Left forelimb (tissue), 1 donor: ENCODE data around the gene WDR72.
"Not testable (repeated sequence)": the region's sequence is repeated elsewhere in the genome, so short reads cannot be mapped to it uniquely, and the experiment has no call there.

Experiments
- DNase-seq: peaks from one replicate; pipeline ENCODE4 v3.0.0-alpha.2; 2018; ENCODE audit warnings: low spot score

Gene WDR72

DNA sequence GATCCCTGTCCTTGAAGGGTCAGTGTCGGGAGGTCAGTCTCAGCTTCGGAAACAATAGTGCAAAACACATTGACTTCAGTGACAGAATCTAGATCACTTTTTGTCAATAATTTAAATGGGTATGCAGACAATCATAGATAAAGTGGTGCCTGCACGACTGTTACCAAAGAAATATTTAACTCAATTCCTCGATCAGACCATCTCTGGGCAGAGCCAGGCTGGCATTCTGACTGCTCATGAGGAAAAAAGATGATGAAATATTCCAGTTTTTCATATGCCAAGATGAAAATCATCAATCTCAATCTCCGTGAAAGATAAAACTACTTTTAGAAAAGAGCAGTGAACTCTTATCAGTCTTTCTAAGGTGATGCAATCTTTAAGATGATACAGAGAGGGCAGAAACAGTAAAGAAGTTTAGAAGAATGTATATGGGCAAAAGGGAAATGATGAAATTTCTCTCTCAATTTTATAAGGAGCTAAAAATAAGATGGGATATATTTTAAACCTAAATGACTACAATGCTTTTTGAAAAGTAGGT is 169.9 kb downstream of the WDR72 start:
- no peak for DNase-seq

DNA sequence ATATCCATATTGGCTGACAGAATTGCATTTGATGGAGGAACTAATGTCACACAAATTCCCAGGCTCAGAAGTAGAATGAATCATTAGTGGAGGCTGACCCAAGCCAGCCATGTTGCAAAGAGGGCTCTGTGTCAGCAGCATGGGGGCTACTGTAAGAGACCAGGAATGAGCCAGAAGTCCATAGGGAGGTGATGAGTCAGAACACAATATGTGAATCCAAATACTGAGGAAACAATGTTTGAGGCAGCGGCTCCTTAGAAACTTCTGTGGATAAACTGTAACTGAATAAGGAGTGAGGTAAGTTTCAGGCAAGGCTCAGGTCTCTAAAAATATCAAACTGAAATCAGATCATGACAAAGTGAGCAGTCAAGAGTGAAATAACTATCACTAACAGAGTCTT is 170.7 kb downstream of the WDR72 start:
- no peak for DNase-seq

DNA sequence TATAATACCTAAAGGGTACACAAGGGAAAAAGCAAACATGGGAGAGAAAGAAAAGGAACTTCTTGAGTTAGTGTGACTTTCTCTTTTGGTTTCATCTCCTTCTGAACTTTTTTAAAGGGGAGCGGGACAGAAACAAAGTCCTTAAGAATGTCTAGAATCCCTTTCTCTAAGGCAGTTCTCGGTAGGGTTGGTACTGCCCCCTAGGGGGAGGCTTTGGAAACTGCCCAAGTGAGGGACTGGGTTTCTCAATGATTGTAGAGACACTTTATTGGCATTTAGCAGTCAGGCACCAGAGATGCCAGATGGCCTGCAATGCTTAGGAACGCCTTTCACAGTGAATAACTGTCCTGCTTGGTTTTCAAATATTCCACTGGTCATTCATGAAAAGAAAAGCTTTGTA is 172.7 kb downstream of the WDR72 start:
- DNase-seq: no peak

DNA sequence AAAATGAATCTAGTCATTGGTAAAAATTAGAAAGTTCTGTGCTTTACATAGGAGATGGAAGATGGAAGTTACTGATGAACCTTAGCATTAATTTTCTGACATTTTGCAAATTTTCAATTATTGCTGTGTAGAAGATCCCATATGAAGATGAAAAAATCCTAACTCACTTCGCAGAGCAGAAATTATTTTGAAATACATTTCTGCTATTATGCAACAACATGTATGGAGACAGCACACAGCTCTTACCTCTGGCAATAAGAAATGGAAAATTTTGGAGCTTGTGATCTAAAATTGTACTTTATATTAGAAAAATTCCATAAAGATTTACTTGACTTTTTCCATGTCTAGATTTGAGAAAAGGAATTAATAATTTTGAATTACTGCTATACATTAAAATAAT is 177.9 kb downstream of the WDR72 start:
- no peak for DNase-seq

DNA sequence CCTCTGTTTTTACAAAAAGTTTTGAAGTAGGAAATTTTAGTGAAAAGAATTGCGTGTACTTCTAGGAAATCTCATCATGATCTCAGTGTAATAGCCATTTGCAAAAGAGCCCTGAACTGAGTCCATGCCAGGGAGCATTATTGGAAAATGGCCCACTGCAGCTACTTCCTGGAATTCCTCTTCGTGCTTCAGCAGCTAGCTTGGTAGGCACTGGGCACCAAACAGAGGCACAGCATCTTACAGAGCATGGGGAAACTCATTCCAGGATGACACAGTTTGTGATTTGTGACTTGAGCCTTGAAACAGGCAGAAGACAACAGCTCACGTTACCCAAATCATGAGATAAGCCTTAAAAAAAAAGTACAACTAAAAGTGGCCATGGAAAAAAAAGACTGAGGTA is 179.1 kb downstream of the WDR72 start:
- no peak for DNase-seq

DNA sequence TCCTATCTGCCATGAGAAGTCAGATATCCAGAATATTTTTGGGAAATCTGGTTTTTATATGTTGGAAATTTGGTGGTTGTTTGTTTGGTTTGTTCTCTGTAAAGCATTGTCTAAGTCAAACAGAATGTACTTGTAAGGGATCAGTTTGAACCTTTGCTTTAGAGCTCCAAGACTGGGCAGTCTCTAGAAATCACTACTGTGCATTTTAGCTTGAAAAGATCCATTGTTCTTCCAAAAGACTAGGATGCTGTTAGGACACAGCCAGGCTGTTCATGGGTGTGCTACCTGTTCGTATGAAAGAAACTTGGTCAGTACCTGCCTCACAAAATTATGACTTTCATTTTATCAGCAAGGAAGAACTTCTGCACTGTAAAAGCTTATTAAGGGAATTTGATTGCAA is 182.6 kb downstream of the WDR72 start:
- no peak for DNase-seq

DNA sequence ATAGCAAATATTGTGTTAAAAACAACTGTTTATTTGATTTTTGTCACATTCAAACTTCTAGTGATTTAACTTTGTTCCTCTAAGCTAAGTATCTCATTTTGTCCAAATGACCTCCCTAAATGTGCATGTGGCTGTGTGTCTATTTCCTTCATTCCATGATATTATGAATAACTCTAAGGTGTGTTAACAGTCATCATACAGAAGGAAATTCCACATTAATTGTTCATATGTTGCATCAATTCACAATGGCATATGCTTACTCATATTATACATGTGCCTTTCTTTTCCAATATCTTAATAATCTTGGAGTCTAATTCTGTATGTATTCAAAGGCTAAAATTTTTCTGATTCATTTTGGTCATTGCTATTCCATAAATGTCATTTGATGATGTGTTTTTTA is 186.4 kb downstream of the WDR72 start:
- no peak for DNase-seq

DNA sequence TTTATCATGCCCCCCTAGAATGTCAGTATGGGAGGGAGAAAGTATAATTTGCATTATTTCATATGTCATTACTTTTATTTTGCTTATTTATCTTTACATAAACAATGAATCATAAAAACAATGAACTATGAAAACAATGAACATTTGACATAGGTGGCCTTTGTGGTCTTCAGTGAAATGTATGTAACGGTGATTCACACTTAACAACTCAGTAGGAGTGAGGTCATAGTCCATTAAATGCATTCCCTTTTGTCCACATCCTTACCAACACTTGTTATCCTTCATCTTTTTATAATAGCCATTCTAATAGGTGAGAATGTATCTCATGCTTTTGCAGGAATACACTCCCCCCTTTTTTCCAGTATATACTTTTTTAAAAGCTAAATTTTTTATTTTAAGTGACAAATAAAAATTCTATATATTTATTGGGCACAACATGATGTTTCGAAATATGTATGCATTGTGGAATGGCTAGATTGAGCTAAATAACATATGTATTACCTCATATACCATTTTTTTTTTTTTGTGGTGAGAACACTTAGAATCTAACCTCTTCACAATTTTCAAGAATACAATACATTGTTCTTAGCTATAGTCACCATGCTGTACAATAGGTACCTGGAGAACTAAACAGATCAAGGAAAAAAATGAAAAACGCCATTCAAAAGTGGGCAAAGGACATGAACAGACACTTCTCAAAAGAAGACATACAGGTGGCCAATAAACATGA is 189.5 kb downstream of the WDR72 start:
- DNase-seq: no peak

DNA sequence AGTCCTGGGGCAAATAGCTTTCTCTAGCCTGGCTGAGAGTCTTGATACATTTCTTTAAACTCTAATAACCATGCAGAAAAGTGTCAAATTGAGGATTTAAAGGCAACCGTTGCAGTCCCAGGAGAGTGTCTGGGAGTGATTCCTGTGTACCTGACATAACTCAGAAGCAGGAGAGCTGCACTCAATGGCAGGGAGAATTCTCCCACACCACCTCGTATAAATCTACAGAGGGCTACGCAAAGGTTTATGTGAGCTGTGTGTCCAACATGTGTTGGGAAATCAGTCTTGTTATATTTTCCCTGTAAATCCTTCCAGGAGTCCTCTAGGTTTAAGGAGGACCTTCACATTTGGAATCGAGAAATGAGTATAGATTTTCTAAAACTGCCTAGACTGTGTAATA is 192.6 kb downstream of the WDR72 start:
- DNase-seq: no peak

DNA sequence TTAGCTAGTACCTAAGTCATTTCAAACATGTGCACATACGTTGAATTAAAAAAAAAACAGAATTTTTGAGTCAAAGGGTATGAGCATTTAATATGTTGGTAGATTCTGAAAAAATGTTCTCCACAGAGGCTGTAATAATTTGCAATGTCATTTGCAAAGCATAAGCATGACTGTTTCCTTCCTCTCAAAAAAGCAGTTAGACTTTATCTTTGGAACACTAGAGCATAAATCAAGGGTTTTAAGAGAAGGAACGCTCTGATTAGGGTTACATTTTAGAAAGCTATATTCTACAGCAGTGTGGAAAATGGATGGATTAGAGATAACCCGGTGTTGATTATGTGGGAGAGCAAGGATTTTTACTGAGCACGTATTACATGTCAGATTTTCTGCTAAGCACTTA is 193.7 kb downstream of the WDR72 start:
- no peak for DNase-seq

DNA sequence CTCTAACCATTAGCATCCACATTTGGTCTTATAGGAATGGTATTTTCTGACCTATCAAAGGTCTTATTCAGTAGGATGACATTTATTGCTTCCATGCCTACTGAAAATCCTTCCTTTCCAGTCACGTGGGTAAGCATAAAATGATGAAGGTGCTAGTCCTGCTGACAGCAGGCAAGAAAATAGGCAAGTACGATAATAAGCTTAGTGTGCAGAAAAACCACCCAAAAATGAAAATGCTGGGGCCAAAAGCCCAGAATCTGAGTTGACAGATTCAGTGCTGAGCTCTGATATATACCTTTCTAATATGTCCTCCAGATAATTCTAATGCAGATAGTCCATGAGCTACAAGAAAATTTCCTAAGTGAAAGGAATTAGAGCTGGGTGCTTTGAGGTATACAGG is 194.8 kb downstream of the WDR72 start:
- DNase-seq: no peak

DNA sequence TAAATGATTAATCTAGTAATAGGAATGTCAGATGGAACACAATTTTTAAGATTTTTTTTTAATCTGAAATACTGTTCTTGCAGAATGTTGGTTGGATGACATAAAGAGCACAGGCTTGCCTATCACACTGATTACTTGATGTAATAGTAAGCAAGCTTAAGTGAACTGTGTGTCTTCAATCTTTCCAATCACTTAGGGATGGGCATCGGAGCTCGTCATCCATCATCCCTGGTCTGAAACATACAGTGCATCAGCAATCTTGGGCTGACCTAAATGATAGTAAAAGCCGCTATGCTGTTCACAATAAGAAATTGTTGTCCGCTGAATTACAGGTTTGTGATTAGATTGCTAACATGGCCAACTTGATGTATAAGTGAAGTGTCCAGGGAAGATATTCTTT is 195.8 kb downstream of the WDR72 start:
- no peak for DNase-seq

DNA sequence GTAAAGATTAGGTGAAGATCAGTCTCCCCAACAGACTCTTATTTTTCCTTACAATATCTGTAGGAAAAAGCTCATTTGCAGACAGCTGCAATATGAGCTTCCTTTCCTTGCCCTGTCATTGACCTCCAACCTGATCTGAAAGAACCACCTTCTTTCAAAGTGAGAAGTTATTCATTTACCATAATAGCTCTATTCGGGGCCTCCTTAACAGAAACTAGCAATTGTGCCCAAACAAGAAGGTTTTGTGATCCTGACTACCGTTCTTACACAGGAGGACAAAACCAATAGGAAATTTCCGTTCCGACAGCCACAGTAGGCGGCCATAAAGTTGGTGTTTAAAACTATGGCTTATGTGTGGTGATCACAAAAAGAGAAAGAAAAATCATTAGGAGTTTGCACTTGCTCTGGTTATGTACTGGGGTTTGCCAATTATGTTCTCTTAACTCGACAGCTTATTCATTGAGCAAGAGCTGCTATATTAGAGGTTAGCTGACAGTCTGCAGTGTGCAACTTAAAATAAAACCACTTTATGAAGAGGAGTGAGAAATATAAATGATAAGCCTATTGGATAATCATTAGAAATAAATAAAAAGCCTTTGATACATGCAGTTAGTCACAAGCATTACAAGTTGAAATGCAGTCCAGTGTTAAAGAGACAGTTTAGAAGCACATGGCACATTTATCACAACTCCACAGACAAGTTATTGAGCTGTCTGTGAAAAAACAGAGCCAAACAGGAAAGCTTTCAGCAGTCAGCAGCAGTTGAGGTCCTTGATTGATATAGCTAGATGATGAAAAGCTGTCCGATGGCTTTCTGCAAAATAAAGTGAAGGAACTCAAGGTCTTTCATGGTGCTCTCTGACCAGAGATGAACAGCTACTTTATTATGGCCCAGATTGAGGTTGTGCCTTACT is 199.8 kb downstream of the WDR72 start:
- DNase-seq: no peak

DNA sequence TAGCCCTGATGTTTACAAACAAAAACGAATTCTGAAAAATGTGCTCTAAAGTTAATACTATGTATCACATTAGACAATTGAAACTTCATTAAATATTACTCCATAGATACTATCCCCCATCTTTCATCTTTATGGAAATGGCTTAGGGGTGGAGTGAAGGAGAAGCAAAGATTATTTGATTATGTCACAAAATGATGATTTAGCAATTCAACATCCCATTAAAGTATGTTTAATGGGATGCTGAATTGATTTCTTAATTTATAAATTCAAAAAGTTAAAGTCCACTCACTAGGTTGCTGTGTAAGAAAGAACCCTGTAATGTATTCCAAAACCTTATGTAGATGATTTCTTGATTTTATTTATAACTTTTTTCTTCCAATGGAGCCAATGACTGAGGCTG is 201.1 kb downstream of the WDR72 start:
- DNase-seq: no peak

DNA sequence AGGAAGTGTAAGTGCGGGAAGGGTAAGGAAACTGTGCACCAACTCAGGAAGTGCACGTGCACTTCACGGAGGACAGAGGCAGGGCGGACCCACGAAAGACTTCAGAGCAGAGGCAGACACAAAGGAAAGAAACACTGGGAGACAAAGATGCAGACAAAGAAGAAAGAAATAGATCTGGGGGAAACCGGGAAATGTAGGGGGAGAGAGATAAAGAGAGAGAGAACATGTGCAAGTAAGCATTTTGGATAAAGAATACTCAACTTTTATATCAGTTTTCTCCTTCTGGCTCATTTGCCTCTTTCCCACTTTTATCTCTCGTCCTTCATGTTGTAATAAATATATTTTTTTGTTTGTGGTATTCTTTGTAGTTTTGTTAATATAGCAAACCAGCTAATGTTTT is 204.2 kb downstream of the WDR72 start:
- no peak for DNase-seq

DNA sequence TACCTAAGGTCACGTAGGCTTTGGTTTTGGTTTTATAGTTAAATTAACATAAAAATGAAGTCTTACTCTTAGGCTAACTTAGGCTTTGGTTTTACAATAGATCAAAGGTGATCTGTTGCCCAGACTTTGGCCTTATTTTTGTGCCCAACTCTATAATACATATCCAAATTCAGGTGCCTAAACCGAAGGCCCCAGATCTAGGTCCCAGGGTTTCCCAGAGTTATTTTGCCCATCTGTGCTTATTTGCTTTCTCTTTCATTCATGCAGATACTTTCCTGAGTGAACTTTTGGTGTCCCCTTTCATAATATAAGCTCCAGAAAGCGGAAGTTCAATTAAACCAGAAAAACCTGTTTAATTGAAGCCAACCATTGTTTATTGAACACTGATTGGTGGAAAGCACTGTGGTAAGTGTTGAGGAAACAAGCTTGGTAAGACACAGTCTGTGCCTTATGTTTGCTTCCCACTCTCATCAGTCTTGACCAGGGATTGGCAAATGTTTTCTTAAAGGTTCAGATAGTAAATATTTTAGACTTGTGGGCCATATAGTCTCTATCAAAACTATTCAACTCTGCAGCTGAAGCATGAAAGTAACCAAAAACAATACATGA is 209.7 kb downstream of the WDR72 start:
- DNase-seq: no peak

DNA sequence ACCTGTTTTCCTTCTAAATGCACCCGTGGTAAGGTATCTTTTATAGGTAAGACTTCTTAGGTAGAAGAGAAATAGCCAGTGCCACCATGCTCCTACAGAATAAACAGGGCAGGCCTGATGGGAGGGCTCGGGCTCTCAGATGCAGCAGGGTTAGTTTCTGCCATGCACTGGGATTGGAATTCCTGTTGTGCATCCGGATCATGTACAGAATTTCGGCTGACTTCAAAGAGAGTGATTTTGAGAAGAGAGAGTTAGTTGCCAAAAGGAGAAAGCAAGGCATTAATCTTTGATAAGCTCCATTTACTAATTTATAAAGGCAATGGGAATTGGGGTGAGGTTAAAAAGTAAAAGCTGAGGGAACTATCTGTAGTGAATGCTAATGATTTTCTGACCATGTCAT is 211.2 kb downstream of the WDR72 start:
- no peak for DNase-seq

DNA sequence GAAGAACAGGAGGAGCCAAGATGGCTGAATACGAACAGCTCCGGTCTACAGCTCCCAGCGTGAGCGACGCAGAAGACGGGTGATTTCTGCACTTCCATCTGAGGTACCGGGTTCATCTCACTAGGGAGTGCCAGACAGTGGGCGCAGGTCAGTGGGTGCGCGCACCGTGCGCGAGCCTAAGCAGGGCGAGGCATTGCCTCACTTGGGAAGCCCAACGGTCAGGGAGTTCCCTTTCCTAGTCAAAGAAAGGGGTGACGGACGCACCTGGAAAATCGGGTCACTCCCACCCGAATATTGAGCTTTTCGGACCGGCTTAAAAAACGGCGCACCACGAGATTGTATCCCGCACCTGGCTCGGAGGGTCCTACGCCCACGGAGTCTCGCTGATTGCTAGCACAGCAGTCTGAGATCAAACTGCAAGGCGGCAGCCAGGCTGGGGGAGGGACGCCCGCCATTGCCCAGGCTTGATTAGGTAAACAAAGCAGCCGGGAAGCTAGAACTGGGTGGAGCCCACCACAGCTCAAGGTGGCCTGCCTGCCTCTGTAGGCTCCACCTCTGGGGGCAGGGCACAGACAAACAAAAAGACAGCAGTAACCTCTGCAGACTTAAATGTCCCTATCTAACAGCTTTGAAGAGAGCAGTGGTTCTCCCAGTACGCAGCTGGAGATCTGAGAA is 218.7 kb downstream of the WDR72 start:
- not testable (repeated sequence) for DNase-seq

DNA sequence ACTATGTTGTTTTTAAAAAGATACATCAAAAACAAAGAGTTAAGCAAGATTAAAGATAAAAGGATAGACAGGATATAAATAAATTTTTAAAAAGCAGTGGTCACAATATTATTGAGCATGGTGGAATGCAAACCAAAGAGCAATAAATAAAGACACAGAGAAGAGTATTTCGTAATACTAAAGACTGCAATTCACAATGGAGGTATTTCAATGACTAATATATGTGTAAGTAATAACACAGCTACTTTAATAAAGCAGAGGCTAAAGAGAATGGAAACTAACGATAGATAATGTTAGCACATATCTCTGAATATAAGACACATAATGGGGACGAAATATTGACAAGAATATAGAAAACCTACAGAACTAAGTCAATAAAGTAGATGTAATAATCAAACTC is 219.6 kb downstream of the WDR72 start:
- no peak for DNase-seq

DNA sequence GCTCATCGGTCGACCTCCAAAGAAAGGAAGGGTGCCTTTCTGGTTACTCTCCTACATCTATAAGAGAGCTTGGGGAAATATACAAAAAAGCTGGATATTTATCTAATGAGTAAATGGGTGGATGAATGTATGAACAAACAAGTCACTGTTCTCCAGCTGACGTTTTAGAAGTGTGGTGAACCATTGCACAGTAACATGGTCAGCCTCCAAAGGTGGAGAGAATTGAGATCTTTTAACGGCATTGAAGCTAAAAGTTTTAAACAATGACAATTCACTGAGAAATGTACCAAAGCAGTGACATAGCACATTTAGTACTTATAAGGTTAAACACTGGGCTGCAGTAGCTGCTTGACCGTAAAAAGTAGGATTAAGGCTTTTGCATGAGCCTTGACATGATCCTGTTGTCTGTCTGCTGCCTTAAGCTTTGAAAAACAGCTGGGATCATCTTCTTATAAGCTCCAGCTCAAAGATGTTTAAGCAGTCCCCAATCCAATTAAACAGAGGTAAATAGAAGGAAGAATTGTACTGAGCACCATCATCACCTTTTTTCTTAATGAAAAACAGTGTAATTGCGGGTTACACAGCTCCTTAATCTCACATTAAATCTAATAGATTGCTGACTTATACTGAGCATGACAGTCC is 222.9 kb downstream of the WDR72 start:
- DNase-seq: no peak

DNA sequence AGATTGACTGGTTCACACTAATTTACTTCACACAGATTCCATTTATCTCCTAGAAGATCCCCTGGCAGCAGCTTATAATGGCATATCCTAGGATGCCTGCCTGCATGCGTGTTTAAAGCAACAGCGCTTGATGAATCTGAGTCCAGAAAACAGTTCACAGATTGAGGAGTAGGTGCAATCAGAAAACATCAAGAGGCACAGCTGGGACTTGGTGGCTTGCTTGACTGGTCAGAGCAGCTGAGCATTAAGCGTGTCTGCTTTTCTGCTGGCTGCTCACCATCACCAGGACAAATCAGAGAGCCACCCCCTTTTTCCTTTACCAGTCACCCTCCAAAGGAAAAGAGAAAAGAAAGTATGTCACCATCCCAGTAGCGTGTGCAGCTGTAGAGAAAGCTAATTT is 223.6 kb downstream of the WDR72 start:
- DNase-seq: no peak
